Activated gamma-delta T cell treated with Interleukin-2 at 50 U/mL for 16 hours (primary cell): Measurements from ENCODE around the gene TMEM139.
A peak's percentile ranks its signal among the peaks of the same experiment; 100 is the strongest.

Experiments used
- DNase-seq: peaks from one replicate; pipeline ENCODE4 v3.0.0-alpha.2; 2020

TMEM139 gene

DNA sequence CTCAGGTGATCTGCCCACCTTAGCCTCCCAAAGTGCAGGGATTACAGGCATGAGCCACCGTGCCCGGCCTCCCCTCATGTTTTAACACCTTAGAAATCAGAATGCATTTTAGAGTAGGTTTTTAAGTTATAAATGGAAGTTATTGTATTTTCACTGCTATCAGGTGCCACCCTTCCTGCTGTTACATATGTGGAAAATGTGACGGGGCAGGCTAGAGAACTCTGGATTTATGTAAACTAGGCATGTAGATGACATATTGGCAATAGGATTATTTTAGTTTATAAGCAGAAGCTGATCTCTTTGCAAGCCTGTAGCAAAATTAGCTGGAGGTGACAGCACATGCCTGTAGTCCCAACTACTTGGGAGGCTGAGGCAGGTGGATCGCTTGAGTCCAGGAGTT, 5.5 kb downstream of the TMEM139 start:
- DNase-seq: no peak

DNA sequence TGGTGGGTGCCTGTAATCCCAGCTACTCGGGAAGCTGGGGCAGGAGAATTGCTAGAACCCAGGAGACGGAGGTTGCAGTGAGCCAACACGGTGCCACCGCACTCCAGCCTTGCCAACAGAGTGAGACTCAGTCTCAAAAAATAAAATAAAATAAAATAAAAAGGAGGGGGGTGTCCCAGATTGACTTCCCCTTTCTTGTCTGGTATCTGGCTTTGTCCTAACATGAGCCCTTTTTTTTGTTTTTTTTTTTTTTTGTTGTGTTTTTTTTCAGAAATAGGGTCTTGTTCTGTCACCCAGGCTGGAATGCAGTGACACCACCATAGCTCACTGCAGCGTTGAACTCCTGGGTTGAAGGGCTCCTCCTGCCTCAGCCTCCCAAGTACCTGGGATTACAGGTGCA, 8.1 kb downstream of the TMEM139 start:
- no peak for DNase-seq

DNA sequence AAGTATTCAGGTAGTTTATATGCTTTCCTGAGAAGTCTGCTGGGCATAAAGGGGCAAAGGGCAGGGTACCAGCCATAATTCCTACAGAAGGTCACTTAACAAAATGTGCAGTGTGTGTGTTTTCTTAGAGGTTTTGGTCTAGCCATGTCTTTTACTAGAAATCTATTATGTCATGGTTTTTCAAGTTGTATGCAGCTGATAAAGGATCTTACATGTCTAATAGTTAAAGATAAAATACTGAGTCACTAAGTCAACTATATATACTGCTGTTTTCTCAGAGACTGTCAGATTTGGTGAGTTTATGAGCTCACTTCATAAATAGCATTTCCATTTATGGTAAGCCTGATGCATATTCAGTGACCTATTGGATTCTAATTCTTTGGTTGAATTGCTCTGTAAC, 11.1 kb downstream of the TMEM139 start:
- DNase-seq: no peak

DNA sequence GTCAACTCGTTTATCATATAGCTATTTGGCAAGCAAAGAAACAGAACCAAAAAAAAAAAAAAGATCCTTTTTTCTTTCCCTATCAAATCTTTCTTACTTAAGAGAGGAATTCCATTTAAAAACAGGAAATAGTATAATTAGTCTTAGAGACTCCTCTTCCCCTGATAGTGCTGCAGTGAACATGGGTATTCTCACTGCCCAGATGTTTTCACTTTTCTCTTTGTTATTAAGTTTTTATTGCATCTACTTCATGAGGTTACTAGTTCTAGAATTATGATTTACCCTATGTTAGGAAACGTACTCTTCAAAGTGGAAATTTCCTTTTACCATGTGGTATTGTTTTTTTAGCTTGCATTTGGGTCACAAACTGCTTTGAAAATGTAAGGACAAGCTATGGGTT, 11.9 kb downstream of the TMEM139 start:
- DNase-seq: no peak

DNA sequence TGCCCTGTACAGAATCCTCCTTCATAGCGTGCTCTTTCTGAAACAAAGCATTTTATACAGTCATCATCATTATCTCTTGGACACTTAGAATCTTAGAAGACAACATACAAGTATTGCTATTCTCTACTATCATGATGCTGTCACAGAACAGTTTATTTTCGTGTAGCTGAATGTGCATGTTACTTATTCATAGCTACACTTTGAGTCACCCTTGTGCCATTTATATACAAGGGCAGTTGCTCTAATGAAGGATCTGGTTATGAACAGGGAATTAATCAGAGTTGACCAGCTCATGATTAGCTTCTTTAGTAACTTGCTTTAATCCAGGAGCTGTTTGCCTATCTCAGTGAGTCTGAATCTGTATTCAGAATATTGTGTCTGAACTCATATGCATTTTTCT, 14.6 kb downstream of the TMEM139 start:
- no peak for DNase-seq

DNA sequence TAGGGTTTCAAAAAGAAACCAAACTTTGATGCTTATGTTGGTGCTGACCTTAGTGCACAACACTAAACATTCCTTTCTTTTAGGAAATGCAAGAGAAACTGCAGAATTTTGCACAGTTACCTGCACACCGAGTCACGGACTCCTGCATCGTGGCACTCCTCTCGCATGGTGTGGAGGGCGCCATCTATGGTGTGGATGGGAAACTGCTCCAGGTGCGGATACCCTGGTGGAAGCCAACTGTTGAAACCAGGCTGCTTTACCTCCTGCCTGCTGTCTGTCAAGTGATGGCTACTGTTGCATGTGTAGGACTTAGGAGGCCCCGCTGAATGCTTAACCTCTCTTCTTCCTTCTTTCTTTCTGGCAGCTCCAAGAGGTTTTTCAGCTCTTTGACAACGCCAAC, 15.1 kb downstream of the TMEM139 start:
- DNase-seq: peak; percentile 63

DNA sequence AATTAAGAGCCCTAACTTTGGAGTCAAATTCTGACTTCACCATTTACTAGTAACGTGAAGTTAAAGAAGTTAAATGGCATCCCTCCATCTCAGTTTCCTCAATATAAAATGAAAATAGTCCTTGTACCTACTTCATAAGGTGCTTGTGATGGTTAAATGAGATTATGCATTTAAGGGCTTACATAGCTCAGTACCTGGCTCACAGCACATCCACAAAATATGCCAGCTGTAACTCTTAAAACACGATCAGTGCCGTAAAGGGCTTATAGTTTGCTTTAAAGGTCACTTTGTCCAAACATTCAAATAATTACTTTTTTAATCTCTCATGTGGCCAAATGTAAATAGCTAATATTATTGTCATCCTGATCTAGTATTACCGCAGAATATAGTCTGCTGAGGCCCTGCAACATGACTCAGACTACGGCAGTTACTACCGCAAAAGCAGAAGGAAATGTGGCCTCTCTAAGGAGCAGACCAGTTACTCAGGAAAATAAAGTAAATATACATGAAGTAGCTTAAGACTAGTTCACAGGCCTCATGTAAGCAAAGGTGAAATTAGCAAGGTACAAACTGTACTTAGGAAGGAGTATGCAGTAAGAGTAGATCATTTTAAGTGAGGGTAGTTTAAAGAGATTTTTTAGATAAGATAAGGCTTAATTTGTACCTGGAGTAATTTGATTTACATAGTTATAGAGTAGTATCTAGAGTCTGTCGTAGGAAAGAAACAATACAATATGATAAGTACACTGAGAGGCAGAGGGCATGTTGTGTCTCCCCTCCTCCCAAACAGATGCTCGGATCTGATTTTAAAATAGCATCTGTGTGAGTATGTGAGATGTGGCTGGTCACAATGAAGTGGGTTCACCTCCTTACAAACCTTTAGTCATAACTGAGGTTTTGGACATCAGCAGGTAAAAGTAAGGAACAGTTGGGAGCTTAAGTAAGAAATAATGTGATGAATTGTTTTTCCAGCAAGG, 16.5 kb downstream of the TMEM139 start:
- no peak for DNase-seq

DNA sequence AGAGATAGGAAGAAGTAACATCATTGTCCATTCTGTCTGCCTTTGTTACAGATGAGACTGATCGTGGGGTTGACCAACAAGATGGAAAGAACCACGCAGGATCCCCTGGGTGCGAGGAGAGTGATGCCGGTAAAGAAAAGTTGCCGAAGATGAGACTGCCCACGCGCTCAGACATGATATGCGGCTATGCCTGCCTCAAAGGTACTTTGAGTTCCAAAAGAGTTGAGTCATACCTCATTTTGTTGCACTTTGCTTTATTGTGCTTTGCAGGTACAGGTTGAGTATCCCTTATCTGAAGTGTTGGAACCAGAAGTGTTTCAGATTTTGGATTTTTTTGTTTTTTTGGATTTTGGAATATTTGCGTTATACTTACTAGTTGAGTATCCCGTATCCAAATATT, 19.0 kb downstream of the TMEM139 start:
- no peak for DNase-seq

DNA sequence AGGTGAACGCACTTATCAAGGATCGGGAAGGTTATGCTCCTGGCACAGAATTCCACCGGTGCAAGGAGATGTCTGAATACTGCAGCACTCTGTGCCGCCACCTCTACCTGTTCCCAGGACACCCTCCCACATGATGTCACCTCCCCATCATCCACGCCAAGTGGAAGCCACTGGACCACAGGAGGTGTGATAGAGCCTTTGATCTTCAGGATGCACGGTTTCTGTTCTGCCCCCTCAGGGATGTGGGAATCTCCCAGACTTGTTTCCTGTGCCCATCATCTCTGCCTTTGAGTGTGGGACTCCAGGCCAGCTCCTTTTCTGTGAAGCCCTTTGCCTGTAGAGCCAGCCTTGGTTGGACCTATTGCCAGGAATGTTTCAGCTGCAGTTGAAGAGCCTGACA, 20.2 kb downstream of the TMEM139 start:
- no peak for DNase-seq

DNA sequence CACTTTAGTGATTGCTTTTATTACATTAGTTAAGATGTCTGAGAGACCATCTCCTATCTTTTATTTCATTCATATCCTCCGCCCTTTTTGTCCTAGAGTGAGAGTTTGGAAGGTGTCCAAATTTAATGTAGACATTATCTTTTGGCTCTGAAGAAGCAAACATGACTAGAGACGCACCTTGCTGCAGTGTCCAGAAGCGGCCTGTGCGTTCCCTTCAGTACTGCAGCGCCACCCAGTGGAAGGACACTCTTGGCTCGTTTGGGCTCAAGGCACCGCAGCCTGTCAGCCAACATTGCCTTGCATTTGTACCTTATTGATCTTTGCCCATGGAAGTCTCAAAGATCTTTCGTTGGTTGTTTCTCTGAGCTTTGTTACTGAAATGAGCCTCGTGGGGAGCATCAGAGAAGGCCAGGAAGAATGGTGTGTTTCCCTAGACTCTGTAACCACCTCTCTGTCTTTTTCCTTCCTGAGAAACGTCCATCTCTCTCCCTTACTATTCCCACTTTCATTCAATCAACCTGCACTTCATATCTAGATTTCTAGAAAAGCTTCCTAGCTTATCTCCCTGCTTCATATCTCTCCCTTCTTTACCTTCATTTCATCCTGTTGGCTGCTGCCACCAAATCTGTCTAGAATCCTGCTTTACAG, 20.8 kb downstream of the TMEM139 start:
- DNase-seq: peak; percentile 69

DNA sequence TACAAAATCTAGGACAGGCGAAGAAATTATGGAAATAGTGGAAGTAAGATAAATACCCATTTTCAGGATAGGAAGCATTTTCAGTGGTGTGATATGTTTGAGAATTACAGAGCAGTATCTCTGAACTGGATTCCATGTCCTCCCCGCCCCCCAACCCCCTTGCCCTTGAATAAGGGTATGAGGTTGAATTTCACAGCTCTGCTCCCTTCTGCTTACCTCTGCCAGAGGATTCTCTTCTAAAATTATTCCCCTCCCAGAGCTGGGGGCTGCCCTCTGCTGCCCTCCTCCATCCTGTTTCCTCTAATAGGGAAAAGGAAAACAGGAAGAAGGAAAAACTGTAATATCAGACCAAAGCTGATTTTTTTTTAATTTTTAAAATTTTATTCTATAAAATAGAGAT, 23.9 kb downstream of the TMEM139 start:
- DNase-seq: no peak

DNA sequence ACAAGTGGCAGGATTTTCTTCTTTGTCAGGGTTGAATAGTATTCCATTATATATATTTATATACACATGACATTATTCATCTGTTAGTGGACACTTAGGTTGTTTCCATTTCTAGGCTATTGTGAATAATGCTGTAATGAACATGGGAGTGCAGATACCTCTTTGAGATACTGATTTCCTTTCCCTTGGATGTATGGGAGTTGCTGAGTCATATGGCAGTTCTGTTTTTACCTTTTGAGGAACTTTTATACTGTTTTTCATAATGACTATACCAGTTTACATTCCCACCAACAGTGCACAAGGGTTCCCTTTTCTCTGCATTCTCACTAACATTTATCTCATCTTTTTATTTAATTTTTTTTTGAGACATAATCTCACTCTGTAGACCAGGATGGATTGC, 29.4 kb downstream of the TMEM139 start:
- no peak for DNase-seq

DNA sequence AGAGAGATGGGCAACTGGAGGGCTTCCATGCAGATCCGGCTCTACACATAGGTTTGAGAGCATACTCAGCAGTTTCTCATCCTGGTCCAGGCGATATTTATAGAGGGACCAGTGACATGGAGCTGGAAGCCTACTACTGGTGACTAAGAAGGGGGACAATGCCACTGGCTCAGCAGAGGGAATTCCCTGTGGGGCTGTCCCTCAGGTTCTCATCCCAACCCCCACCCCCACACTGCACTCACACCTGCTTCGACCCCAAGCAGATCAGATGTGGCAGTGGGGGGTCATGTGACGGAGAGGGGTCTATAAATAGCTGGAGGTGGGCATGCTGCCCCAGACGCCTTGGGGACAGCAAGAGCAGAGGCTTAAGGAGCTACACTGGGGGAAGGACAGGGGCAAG, 31.0 kb downstream of the TMEM139 start, which contains the start of gene CLCN1:
Gene CLCN1, plus strand, starts transcription at position 336 of the 400 bp plus-strand sequence. CDS start 102 bp downstream, outside the sequence.
- no peak for DNase-seq

DNA sequence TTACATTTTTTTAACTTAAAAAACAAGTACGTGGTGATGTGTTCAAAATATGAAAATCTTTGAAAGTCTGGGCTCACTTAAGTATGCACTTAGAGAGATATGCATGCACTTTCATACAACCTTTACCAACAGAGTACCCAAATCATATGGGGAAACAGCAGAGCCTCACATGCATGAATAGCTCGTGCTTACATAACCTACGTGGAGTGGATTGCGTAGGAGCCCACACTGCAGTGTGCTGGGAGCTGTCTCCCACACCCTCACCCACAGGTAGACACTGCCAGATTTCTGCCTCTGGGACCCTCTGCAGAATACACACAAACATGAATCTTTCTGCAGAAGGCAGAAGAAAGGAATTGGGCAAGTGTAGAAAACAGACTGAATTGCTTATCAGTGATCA, 31.7 kb downstream of the TMEM139 start:
- no peak for DNase-seq

DNA sequence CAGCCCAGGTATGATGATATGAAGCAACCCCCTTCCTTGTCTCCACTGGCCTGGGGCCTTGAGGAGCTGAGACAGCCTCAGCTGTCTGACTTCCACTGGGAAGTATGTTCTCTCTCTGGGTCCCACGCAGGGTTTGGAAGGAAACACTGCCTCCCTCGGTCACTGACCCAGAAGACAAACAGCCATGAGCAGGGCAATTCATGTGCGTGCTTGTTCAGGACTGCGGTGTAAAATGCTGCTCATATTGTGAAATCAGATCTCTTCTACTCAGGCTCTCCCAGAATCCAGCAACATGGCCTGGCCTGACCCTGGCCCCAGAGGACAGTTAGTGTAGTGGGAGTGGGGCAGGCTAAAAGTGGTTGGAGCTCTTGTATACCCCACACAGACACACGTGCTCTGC, 33.9 kb downstream of the TMEM139 start:
- no peak for DNase-seq

DNA sequence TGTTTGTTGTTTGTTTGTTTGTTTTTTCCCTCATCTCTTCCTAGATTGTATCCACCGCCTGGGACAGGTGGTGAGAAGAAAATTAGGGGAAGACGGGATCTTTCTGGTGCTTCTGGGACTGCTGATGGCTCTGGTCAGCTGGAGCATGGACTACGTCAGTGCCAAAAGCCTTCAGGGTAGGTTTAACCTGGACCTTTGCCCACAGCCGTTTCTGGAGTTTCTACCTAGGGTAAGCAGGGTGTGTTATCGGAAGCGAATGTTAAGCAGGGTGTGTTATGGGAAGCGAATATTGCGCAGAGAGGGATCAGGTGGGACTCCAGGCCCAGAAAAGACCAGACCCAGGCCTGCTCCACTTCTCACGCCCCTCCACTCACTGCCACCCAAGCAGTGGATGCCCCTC, 35.9 kb downstream of the TMEM139 start:
- DNase-seq: no peak

DNA sequence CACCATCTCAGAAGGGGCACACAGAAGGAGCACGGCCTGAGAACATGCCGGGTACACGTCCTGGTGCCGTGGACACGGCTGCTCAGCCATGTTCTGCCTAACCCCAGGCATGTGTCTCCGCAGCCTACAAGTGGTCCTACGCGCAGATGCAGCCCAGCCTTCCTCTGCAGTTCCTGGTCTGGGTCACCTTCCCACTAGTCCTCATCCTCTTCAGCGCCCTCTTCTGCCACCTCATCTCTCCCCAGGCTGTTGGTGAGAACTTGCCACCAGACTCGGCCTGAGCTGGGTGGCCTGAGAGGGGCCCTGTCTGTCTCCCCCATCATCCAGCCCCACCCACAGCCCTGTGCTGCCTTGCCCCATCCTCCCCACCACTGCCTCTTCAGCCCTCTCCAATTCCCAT, 36.5 kb downstream of the TMEM139 start:
- DNase-seq: no peak

DNA sequence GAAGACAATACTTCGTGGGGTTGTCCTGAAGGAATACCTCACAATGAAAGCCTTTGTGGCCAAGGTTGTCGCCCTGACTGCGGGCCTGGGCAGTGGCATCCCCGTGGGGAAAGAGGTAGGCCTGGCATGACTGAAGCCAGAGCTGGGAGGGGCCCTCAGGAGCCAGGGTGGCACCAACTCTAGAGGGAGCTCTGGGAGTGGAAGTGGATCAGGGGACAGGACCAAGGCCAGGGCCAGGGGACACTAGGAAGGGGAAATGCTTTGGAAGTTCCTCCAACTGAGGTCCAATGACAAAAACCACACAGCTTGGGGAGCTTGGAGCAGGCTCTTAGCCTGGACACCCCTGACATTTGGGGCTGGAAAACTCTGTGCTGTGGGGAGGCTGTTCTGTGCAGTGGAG, 37.0 kb downstream of the TMEM139 start:
- no peak for DNase-seq

DNA sequence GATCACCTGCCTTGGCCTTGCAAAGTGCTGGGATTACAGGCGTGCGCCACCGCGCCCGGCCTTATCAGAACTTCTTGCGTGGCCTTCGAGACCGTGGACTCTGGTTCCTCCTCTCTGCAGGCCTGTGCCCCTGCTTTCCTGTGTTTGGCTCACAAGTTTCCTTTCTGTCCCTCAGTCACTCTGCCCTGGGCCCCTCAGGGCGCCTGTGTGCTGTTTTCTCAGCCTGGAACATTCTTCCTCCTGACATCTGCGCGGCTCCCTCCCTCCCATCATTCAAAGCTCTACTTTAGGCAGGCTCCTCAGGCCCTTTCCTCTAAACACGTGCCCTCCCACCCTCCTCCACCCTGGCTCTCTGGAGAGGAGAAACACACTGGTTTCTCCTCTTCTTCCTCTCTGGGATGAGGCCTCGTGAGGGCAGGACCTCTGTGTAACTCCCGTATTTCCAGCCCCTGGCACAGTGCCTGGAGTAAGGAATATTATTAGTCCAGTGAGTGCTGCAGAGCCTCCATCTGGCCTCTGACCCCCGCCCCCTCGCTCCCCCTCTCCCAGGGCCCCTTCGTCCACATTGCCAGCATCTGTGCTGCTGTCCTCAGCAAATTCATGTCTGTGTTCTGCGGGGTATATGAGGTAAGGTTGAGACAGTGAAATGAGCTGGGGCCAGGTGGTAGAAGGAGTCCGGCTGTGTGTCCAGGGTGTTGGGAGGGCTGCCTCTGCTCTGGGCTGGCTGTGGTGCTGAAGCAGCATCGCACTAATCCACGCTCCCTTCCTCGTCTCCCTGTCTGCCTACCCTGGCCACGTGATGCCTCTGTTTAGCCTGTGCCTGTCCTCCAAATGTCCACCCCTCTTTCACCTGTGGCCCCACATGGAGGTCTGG, 38.2 kb downstream of the TMEM139 start:
- no peak for DNase-seq

DNA sequence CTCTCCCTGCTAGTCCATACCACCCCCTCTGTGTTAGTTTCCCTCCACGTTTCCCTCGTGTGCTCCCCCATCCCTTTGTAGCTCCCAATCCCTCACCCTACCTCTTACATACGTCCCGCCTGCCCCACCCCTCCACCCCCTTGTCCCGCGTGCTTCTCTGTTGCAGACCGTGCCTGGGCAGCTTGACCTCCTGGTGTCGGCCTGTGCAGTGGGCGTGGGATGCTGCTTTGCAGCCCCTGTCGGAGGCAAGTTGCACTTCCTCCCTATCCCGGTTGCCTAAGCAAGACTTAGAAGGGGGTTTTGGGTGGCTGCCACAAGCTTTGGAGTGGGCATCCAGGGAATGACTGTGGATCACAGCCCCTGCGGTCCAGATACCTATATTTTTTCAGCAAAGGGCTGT, 38.9 kb downstream of the TMEM139 start:
- DNase-seq: no peak

DNA sequence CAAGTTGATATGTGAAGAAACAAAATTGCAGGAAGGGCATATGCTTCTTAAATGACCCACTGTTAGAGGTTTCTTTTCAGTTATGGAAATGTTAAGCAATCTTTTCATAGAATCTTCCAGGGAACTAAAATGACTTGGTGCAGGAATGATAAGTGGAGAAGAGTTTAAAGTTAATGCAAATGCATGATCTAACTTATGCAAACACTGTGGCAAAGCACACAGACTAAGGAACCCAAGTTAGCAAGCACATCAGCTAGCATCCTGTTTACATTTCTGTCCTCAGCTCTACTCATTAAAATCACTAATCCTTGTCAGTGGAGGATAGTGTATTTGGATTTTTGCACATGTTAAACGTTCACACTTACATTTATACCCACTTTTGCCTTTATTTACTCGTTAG, 40.5 kb downstream of the TMEM139 start:
- DNase-seq: no peak

DNA sequence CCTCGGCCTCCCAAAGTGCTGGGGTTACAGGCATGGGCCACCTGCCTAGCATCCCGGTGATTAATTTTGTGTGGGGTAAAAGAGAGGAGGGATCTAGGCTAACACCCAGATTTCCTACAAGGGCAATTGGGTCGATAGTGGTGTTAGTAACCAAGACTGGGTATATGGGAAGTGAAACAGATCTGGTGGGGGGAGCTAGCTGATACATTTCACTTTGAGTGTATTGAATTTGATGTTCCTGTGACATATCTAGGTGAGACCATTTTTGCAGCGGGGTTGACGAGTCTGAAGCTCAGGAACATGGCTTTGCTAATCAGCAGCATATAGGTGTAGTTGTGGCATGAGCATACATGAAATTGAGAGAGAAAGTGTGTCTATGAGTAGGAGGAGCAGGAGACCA, 43.1 kb downstream of the TMEM139 start:
- DNase-seq: no peak

DNA sequence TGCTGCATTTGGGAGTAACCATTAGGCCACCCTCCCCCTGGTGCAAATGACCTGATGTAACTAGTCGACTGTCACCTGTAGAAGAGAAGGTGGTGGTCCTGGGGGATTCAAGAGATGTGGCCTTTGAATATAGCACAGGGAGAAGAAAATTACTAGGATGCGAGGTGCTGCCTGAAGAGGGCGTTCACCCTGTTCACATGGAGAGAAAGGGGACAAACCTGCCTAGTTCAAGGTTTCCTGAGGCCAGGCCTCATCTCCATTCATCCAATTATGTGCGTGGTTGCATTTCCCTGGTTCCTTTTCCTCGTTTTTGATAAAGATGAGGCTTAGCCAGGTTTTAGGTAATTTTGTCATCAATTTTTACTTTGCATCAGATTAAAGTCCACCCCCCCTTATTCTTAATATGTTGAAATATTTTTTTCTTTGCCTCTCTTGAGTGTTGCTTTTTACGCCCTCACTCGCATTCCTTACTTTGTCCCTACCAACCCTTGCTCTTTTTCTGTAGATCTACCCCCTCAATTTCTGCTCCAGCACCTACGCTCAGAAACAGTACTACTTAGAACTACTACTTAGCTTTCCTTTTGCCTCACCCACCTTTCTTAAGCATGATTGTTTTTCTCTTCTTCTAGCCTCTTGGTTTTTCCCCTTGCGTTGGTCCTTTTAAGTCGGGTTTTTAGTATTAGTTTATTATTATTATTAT, 44.9 kb downstream of the TMEM139 start:
- no peak for DNase-seq
